Neutrophil (primary cell): ENCODE measurements around the gene SEMA6A.

ENCODE experiments used
- H3K27ac ChIP-seq: fragments of 200-600 bp; sonication (generic); 2 replicates; pipeline ENCODE4 v1.5.1; 2016; ENCODE audit warnings: mild to moderate bottlenecking, moderate library complexity
- H3K27me3 ChIP-seq: fragments of 200-600 bp; sonication (generic); 2 replicates; pipeline ENCODE4 v1.6.0; 2016; ENCODE audit warnings: mild to moderate bottlenecking
- H3K36me3 ChIP-seq: fragments of 200-600 bp; sonication (generic); 2 replicates; pipeline ENCODE4 v1.5.1; 2017
- H3K4me1 ChIP-seq, 2 experiments: fragments of 200-600 bp in 1 of 2; sonication (generic) in 1 of 2; 1 replicate in 1 of 2; 2 replicates in 1 of 2; pipeline versions ENCODE4 v1.5.1 to v1.6.1; 2013 to 2016; ENCODE audit warnings: low read depth in 1 of 2, low read length in 1 of 2, mild to moderate bottlenecking in 1 of 2, moderate library complexity in 1 of 2; ENCODE audit not compliant: control insufficient read depth in 1 of 2, insufficient read depth in 1 of 2
- H3K4me3 ChIP-seq, 2 experiments: fragments of 200-600 bp in 1 of 2; sonication (generic) in 1 of 2; 1 replicate in 1 of 2; 2 replicates in 1 of 2; pipeline ENCODE4 v1.5.1; 2013 to 2016; ENCODE audit warnings: low read depth in 1 of 2, low read length in 1 of 2, mild to moderate bottlenecking in 1 of 2, moderate library complexity in 1 of 2
- H3K9me3 ChIP-seq: fragments of 200-600 bp; sonication (generic); 2 replicates; pipeline ENCODE4 v1.5.1; 2016
- CTCF ChIP-seq: fragments of 200-600 bp; sonication (generic); IDR thresholded peaks from 2 replicates; pipeline ENCODE4 v1.5.1; 2016; ENCODE audit warnings: antibody characterized with exemption

SEMA6A gene

GRCh38 chr5:116423587-116424257 lies 150.9 kb downstream of the SEMA6A start:
- Histone ChIP-seq H3K27ac (no peak overlapping the region), H3K9me3 (no peaks in the 10 kb centered on the region), H3K27me3 (no peaks in the 10 kb centered on the region), H3K4me3 (no peak overlapping the region), H3K4me1 (no peaks in the 10 kb centered on the region), H3K36me3 (no peaks in the 10 kb centered on the region)
- no peak for TF ChIP-seq CTCF

DNA sequence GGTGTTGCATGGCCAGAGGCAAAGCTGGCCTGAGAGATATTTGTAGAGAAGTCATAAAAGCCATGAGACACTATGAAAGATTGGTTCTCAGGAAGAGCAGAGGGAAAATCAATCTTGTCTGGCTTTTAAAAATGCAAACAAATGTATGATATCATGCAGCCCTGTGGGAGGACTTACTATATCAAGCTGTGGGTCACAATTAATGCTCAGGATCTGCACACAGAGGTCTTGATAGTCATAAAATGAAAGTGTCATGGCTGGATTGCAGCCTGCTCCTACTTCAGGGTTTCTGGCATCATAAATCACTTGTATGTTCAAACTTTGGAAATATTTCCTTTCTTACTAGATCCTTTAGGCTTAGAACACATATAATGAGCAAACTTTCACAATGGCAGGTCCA lies 151.5 kb downstream of the SEMA6A start:
- H3K9me3 ChIP-seq, result no peaks in the 10 kb centered on the region
- H3K27me3 ChIP-seq, result no peaks in the 10 kb centered on the region
- no peak overlapping the region for H3K27ac ChIP-seq
- H3K4me1 ChIP-seq, result no peaks in the 10 kb centered on the region
- TF ChIP-seq CTCF, result no peak
- no peak overlapping the region for H3K4me3 ChIP-seq
- no peaks in the 10 kb centered on the region for H3K36me3 ChIP-seq

GRCh38 chr5:116421080-116421629 lies 153.5 kb downstream of the SEMA6A start:
- no peaks in the 10 kb centered on the region for H3K36me3 ChIP-seq

GRCh38 chr5:116420540-116420939 lies 154.1 kb downstream of the SEMA6A start:
- Histone ChIP-seq H3K36me3 (no peaks in the 10 kb centered on the region), H3K27ac (no peak overlapping the region), H3K4me1 (no peaks in the 10 kb centered on the region), H3K4me3 (no peak overlapping the region), H3K27me3 (no peaks in the 10 kb centered on the region), H3K9me3 (no peaks in the 10 kb centered on the region)
- no peak for TF ChIP-seq CTCF

More at GRCh38 chr5:116421080-116421629, 153.5 kb downstream of the SEMA6A start:
- Histone ChIP-seq H3K27ac (no peak overlapping the region), H3K9me3 (no peaks in the 10 kb centered on the region), H3K27me3 (no peaks in the 10 kb centered on the region), H3K4me1 (no peaks in the 10 kb centered on the region), H3K4me3 (no peak overlapping the region)
- TF ChIP-seq CTCF, result no peak

DNA sequence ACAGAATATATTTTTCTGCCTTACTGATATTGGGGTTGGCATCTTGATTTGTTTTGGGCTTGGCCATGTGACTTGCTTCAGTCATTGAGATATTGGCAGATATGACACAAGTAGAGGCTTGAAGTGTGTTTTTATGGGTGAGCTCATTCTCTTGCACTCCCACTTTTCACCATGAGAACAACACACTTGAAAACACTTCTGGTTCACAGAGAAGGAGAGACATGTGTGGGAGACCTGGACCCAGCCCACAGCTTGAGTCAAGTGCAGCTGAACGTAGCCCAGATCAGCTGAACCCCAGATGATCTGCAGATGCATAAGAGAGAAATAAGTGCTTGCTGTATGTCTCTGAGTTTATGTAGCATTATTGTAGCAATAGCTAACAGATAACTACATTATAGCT lies 155.4 kb downstream of the SEMA6A start:
- H3K27ac ChIP-seq, result no peak overlapping the region
- H3K4me3 ChIP-seq, result no peak overlapping the region
- H3K36me3 ChIP-seq, result no peaks in the 10 kb centered on the region
- H3K9me3 ChIP-seq, result no peaks in the 10 kb centered on the region
- no peak for TF ChIP-seq CTCF
- H3K4me1 ChIP-seq, result no peaks in the 10 kb centered on the region
- no peaks in the 10 kb centered on the region for H3K27me3 ChIP-seq
